SK-N-SH treated with all-trans-retinoic acid at 6 μM for 48 hours (cell line): Measurements from ENCODE around the gene INS.

Experiments used
- ESRRG ChIP-seq: fragments of 250-450 bp; sonication (Bioruptor Pico); IDR thresholded peaks from 2 replicates; pipeline ENCODE4 v1.6.1; 2021; ENCODE audit warnings: mild to moderate bottlenecking
- GLIS3 ChIP-seq: fragments of 250-450 bp; sonication (Bioruptor Pico); IDR thresholded peaks from 2 replicates; pipeline ENCODE4 v1.5.0; 2020; ENCODE audit warnings: mild to moderate bottlenecking, moderate library complexity
- TCF4 ChIP-seq: fragments of 250-450 bp; sonication (Bioruptor Pico); IDR thresholded peaks from 2 replicates; pipeline ENCODE4 v1.8.0; 2021; ENCODE audit warnings: mild to moderate bottlenecking, moderate library complexity, borderline replicate concordance
- ZFP3 ChIP-seq: fragments of 250-450 bp; sonication (Bioruptor Pico); IDR thresholded peaks from 2 replicates; pipeline ENCODE4 v1.5.0; 2020; ENCODE audit warnings: mild to moderate bottlenecking, moderate library complexity
- ZFP30 ChIP-seq: fragments of 450-650 bp; formaldehyde crosslinking; IDR thresholded peaks from 2 replicates; pipeline ENCODE4 v1.5.0; 2022; ENCODE audit warnings: mild to moderate bottlenecking, moderate library complexity
- ZNF565 ChIP-seq: fragments of 450-650 bp; formaldehyde crosslinking; conservative IDR thresholded peaks from 2 replicates; pipeline ENCODE4 v1.5.0; 2020; ENCODE audit warnings: low read depth, mild to moderate bottlenecking, moderate library complexity
- ZNF8 ChIP-seq: fragments of 450-650 bp; formaldehyde crosslinking; IDR thresholded peaks from 2 replicates; pipeline ENCODE4 v1.5.0; 2020; ENCODE audit warnings: mild to moderate bottlenecking, moderate library complexity
- TF ChIP-seq, protein P1 (sequence below): fragments of 250-450 bp; sonication (Bioruptor Pico); IDR thresholded peaks from 2 replicates; pipeline ENCODE4 v1.8.0; 2020; ENCODE audit warnings: mild to moderate bottlenecking, moderate library complexity, borderline replicate concordance
- TF ChIP-seq, protein P2 (sequence below): fragments of 250-450 bp; sonication (Bioruptor Pico); IDR thresholded peaks from 2 replicates; pipeline ENCODE4 v1.8.0; 2021; ENCODE audit warnings: low read depth, mild to moderate bottlenecking, moderate library complexity, borderline replicate concordance
- TF ChIP-seq, protein P3 (sequence below): fragments of 250-450 bp; sonication (Bioruptor Pico); IDR thresholded peaks from 2 replicates; pipeline ENCODE4 v1.5.1; 2020; ENCODE audit warnings: low read depth, mild to moderate bottlenecking, moderate library complexity
- TF ChIP-seq, protein P4 (sequence below): fragments of 250-450 bp; sonication (Bioruptor Pico); IDR thresholded peaks from 2 replicates; pipeline ENCODE4 v1.5.1; 2021; ENCODE audit warnings: mild to moderate bottlenecking, moderate library complexity

DNA sequence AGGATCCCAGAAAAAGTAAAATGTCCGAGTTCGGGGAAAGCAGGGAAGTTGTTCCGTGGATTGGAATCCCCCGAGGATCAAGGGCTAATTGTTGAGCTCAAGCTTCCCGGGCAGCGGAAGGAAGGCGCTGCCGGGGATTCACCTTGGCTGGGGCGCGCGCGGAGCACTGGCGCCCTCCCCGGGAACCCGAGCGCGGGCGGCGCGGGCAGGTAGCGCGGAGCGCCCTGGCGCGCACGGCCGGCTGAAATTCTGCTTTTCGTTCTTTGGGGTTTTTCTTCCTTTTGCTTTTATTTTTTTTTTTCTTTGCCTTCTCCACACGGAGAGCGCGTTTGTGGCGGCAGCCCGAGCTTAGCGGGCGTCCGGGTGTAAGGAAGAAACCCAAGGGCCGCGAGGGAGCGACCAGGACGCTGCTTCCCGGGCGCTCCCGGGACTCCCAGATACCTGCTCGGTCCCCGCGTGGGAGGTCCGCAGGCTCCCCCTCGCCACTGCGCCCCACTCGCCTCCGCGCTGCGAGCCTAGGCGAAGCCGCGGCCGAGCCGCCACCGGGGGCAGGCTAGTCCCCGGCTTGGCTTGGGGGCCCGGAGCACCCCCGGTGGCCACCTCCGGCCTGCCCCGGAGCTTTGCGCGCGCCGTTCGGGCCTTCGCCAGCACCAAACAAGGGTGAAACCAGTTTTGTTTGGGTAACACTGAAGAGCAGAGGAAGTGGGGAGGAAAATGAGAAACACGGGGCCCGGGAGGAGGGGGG, 17.0 kb downstream of the INS start:
- TF ChIP-seq TCF4 (CRISPR knock-in tag) (no peak), ZNF8 (CRISPR knock-in tag) (no peak), GLIS3 (CRISPR knock-in tag) (no peak), ZFP3 (no peak), ZNF565 (no peak), ZFP30 (CRISPR knock-in tag) (no peak), ESRRG (CRISPR knock-in tag) (no peak)
- TF ChIP-seq, protein P1, sequence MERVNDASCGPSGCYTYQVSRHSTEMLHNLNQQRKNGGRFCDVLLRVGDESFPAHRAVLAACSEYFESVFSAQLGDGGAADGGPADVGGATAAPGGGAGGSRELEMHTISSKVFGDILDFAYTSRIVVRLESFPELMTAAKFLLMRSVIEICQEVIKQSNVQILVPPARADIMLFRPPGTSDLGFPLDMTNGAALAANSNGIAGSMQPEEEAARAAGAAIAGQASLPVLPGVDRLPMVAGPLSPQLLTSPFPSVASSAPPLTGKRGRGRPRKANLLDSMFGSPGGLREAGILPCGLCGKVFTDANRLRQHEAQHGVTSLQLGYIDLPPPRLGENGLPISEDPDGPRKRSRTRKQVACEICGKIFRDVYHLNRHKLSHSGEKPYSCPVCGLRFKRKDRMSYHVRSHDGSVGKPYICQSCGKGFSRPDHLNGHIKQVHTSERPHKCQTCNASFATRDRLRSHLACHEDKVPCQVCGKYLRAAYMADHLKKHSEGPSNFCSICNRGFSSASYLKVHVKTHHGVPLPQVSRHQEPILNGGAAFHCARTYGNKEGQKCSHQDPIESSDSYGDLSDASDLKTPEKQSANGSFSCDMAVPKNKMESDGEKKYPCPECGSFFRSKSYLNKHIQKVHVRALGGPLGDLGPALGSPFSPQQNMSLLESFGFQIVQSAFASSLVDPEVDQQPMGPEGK (CRISPR knock-in tag) = no peak
- TF ChIP-seq, protein P2, sequence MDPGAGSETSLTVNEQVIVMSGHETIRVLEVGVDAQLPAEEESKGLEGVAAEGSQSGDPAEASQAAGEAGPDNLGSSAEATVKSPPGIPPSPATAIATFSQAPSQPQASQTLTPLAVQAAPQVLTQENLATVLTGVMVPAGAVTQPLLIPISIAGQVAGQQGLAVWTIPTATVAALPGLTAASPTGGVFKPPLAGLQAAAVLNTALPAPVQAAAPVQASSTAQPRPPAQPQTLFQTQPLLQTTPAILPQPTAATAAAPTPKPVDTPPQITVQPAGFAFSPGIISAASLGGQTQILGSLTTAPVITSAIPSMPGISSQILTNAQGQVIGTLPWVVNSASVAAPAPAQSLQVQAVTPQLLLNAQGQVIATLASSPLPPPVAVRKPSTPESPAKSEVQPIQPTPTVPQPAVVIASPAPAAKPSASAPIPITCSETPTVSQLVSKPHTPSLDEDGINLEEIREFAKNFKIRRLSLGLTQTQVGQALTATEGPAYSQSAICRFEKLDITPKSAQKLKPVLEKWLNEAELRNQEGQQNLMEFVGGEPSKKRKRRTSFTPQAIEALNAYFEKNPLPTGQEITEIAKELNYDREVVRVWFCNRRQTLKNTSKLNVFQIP (CRISPR knock-in tag) = no peak
- TF ChIP-seq, protein P3, sequence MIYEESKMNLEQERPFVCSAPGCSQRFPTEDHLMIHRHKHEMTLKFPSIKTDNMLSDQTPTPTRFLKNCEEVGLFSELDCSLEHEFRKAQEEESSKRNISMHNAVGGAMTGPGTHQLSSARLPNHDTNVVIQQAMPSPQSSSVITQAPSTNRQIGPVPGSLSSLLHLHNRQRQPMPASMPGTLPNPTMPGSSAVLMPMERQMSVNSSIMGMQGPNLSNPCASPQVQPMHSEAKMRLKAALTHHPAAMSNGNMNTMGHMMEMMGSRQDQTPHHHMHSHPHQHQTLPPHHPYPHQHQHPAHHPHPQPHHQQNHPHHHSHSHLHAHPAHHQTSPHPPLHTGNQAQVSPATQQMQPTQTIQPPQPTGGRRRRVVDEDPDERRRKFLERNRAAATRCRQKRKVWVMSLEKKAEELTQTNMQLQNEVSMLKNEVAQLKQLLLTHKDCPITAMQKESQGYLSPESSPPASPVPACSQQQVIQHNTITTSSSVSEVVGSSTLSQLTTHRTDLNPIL (CRISPR knock-in tag) = no peak
- TF ChIP-seq, protein P4, sequence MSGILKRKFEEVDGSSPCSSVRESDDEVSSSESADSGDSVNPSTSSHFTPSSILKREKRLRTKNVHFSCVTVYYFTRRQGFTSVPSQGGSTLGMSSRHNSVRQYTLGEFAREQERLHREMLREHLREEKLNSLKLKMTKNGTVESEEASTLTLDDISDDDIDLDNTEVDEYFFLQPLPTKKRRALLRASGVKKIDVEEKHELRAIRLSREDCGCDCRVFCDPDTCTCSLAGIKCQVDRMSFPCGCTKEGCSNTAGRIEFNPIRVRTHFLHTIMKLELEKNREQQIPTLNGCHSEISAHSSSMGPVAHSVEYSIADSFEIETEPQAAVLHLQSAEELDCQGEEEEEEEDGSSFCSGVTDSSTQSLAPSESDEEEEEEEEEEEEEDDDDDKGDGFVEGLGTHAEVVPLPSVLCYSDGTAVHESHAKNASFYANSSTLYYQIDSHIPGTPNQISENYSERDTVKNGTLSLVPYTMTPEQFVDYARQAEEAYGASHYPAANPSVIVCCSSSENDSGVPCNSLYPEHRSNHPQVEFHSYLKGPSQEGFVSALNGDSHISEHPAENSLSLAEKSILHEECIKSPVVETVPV = no peak
